Bronchial epithelial cell (primary cell): ENCODE measurements around the gene CFC1. TPM values are rescaled to one million over a fixed set of nuclear protein-coding genes. Genes with fewer than 3 reads are reported as not detected.
"Not testable (repeated sequence)": the region's sequence is repeated elsewhere in the genome, so short reads cannot be mapped to it uniquely, and the experiment has no call there.

Experiments used
- DNase-seq: peaks from one replicate; pipeline ENCODE4 v3.0.0-alpha.2; 2010; ENCODE audit warnings: low read depth
- FAIRE-seq: peaks from 2 replicates; lab custom pipeline; 2011; peaks lifted over from hg19 to GRCh38; lab: Jason Lieb, UNC
- H3K27me3 ChIP-seq: 2 replicates; pipeline ENCODE4 v1.5.1; 2011; ENCODE audit warnings: low read length; ENCODE audit not compliant: control insufficient read depth, insufficient read depth
- H3K36me3 ChIP-seq: 2 replicates; pipeline ENCODE4 v1.5.1; 2011; ENCODE audit warnings: low read length; ENCODE audit not compliant: control insufficient read depth, insufficient read depth
- H3K4me3 ChIP-seq: 2 replicates; pipeline ENCODE4 v1.5.1; 2011; ENCODE audit warnings: mild to moderate bottlenecking, low read depth, low read length, control low read depth
- total RNA-seq: library from RNA; depleted of rRNA; stranded (reverse); fragments of >200 nt; gene quantifications from 2 replicates; pipeline ENCODE4 v1.2.1, GENCODE V29; 2014

The CFC1 gene
- total RNA-seq, 1 donor from 2014 or later = not detected

DNA sequence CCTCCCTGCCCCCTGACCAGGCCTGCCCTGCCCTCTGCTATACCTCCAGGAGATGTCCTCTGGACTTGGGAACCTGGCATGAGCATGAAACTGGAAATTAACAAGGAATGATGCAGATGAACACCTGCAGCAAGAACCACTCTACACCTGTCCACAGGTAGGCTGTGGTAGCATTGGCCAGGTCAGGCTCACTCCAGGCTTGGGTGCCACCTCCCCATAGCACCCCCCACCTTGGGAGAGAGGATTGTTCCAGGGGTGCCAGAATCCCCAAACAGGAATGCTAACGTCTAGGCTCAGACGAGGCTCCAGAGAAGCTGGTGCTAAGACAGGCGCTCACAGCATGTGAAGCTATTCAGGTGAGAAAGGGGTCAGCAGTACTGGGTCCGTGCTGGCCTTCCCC, 5.4 kb downstream of the CFC1 start:
- not testable (repeated sequence) for DNase-seq, H3K4me3 ChIP-seq, H3K36me3 ChIP-seq, FAIRE-seq, H3K27me3 ChIP-seq

- not testable (repeated sequence) for H3K27me3 ChIP-seq, DNase-seq, H3K4me3 ChIP-seq, FAIRE-seq, H3K36me3 ChIP-seq
These were observed 6.5 kb downstream of the CFC1 start for GRCh38 chr2:130592791-130593414.

- not testable (repeated sequence) for H3K4me3 ChIP-seq, FAIRE-seq
These were observed 8.5 kb downstream of the CFC1 start for GRCh38 chr2:130590842-130591359.

GRCh38 chr2:130590170-130590841, 9.1 kb downstream of the CFC1 start:
- H3K4me3 ChIP-seq, H3K36me3 ChIP-seq, H3K27me3 ChIP-seq, DNase-seq, FAIRE-seq: not testable (repeated sequence)

More at GRCh38 chr2:130590842-130591359, 8.5 kb downstream of the CFC1 start:
- H3K36me3 ChIP-seq, H3K27me3 ChIP-seq, DNase-seq: not testable (repeated sequence)

DNA sequence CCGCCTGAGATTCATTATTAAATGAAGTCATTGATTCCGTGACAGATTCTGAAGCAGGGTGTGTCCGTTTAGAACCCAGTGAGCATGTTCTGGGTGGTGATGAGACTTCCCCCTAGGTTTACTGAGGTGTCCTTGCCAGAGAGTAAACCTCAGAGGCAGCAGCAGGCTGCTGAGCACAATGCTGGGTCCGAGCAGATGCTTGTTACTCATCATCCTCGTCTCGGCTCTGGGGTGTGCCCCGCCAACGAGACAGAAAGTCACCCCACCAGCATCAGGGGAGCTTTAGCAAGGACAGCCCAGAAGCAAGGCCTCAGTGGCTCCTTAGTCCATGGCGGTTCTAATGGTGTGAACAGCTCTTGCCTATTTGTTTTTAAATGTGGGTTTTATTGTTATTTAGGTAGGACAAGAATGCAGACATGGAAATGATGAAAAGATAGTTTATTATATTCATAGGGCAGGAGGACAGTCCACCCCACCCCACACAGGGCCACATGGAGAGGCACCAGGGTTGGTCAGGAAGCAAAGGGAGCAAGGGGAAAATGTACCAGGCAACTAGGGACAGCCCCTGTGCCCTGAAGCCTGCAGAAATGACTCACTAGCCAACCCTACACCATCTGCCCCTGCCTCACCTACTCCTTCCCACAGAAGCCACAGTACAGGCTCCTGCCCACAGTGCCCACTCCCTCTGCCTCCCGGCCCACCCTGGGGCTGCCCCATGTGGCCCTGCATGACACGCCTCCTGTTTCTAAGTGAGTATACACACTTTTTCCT, 10.5 kb downstream of the CFC1 start:
- not testable (repeated sequence) for FAIRE-seq, DNase-seq, H3K4me3 ChIP-seq, H3K36me3 ChIP-seq, H3K27me3 ChIP-seq

DNA sequence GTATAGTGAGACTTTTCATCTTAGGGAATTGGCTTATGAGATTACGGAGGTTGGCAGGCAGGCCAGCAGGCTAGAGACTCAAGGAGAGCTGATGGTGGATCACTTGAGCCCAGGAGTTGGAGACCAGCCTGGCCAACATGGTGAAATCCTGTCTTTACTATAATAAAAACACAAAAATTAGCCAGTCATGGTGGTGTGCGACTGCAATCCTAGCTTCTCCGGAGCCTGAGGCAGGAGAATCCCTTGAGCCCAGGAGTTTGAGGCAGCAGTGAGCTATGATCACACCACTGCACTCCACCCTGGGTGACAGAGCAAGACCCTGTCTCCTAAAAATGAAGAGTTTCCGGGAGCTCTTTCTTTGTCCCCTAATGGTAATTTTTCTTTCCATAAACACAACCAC, 14.6 kb downstream of the CFC1 start:
- not testable (repeated sequence) for H3K36me3 ChIP-seq, FAIRE-seq, H3K4me3 ChIP-seq, DNase-seq, H3K27me3 ChIP-seq

- not testable (repeated sequence) for FAIRE-seq, H3K36me3 ChIP-seq, DNase-seq, H3K27me3 ChIP-seq, H3K4me3 ChIP-seq
These were observed 15.8 kb downstream of the CFC1 start for GRCh38 chr2:130583582-130583981.

DNA sequence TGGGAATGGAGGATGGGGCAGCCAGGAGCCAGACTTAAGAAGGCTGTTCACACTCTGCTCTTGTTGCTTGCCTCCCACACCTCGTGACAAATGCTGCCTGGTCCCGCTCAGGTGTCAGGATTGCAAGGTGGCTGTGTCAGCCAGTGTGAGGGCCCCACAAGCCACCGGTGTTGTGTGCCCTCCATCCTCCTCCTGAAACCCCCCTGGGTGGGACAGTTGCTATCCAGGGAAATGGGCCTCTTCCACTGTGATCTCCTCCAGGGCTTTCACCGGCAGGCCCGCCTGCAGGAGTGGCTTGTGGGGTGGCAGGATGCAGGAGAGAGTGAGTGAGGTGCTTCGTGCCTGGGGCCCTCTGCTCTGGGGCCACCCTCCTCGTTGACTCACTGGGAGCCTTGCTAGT, 16.4 kb downstream of the CFC1 start:
- H3K36me3 ChIP-seq, DNase-seq, H3K27me3 ChIP-seq, H3K4me3 ChIP-seq: not testable (repeated sequence)
- peak; percentile 79 for FAIRE-seq

DNA sequence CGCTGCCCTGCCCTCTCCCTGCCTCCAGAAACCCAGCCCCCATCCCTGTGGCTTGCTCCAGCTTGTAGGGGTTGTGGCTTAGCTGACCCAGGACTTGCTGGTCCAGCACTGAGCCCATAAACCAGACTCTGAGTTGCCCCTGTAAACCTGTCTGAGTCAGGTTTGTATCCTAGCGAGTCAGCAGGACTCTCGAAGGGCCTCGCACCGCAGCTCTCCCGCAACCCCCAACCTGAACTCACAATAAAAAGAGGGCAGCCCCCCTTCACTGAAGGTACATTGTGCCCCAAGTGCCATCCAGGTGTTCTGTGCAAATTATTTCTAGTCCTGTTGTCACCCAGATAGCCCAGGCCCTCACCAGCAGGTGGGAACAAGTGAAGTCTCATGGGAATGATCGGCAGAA, 17.9 kb downstream of the CFC1 start:
- FAIRE-seq = peak; percentile 80
- not testable (repeated sequence) for H3K27me3 ChIP-seq, H3K36me3 ChIP-seq, DNase-seq, H3K4me3 ChIP-seq

DNA sequence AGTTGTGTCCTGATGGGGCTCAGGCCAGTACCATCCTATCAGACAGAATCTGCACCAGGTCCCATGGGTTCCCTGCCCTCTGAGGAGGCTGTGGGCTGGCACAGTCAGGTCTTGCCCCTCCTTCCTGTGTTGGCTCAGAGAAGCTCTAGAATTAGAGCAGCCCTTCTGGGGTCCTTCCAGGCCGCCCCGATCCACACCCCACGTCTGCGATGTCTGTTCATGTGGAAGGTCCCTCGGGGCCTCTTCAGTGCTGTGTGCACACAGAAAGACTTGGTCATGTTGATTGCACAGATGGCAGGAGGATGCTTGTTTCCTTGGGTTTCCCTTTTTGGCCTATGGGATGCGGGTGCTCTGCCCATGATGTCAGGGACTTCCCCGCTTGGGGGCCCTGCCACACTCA, 20.3 kb downstream of the CFC1 start:
- FAIRE-seq = peak; percentile 28
- H3K36me3 ChIP-seq, H3K27me3 ChIP-seq, DNase-seq, H3K4me3 ChIP-seq: not testable (repeated sequence)

GRCh38 chr2:130577559-130577958, 21.8 kb downstream of the CFC1 start:
- not testable (repeated sequence) for H3K36me3 ChIP-seq, DNase-seq, H3K27me3 ChIP-seq, H3K4me3 ChIP-seq
- FAIRE-seq = peak; percentile 88

DNA sequence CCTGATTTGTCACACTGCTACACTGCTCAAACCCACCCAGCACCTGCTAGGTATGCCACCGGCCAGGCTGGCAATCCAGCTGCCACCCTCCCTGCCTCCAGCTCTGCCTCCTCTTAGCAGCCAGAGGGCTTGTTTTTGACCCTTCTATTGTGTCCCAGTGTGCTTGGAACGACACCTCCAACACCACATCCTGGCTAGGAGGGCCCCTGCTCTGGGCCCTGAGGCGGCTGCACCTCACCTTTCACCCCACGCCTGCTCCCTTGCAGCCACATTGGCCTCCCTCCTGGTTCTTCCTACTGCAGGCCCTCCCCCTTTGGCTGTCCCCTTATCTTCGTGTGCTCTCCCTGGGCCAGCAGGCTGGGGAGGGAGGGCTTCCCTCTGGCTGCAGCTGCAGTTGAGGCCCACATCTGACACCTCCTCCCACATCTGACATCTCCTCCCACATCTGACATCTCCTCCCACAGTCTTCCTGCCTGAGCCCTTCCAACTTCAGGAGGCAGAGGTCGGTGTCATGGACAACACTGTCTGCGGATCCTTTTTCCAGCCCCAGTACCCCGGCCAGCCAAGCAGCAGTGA, 23.1 kb downstream of the CFC1 start:
- FAIRE-seq = peak; percentile 92
- not testable (repeated sequence) for H3K4me3 ChIP-seq, DNase-seq, H3K36me3 ChIP-seq, H3K27me3 ChIP-seq

DNA sequence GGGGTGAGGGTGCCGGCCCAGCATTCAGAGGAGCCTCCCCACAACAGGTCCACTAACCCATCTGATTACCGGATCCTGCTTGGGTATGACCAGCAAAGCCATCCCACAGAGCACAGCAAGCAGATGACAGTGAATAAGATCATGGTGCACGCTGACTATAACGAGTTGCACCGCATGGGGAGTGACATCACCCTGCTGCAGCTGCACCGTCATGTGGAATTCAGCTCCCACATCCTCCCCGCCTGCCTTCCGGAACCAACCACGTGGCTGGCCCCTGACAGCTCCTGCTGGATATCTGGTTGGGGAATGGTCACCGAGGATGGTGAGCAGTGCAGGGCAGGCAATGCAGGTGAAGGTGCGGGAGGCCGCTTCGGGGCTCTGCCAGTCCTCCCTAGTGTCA, 25.1 kb downstream of the CFC1 start:
- not testable (repeated sequence) for DNase-seq, H3K4me3 ChIP-seq, H3K27me3 ChIP-seq, H3K36me3 ChIP-seq
- peak; percentile 96 for FAIRE-seq

GRCh38 chr2:130571929-130572328, 27.4 kb downstream of the CFC1 start:
- DNase-seq, FAIRE-seq: not testable (repeated sequence)

More at GRCh38 chr2:130571929-130572328, 27.4 kb downstream of the CFC1 start:
- not testable (repeated sequence) for H3K36me3 ChIP-seq, H3K27me3 ChIP-seq, H3K4me3 ChIP-seq
